DOHH2 (cell line): ENCODE data around the gene ERI3.

Source experiments
- H3F3A ChIP-seq: fragments of 200-600 bp; sonication (generic), shearing (Covaris generic); 2 replicates; pipeline ENCODE4 v1.6.0; 2016; ENCODE audit warnings: antibody characterized with exemption, mild to moderate bottlenecking; ENCODE audit not compliant: control insufficient read depth, insufficient read depth
- H3K27ac ChIP-seq: fragments of 200-600 bp; sonication (generic); 2 replicates; pipeline ENCODE4 v1.5.1; 2014; ENCODE audit warnings: low read depth, mild to moderate bottlenecking, low read length, moderate library complexity
- H3K27me3 ChIP-seq: fragments of 200-600 bp; sonication (generic); 2 replicates; pipeline ENCODE4 v1.6.1; 2014; ENCODE audit warnings: mild to moderate bottlenecking, low read length, mixed read lengths; ENCODE audit not compliant: control insufficient read depth
- H3K36me3 ChIP-seq: fragments of 200-600 bp; sonication (generic); 2 replicates; pipeline ENCODE4 v1.6.1; 2014; ENCODE audit warnings: mild to moderate bottlenecking, low read length, moderate library complexity, mixed read lengths; ENCODE audit not compliant: control insufficient read depth
- H3K4me1 ChIP-seq: fragments of 200-600 bp; sonication (generic); 2 replicates; pipeline ENCODE4 v1.6.1; 2014; ENCODE audit warnings: mild to moderate bottlenecking, low read length, mixed read lengths; ENCODE audit not compliant: control insufficient read depth
- H3K4me2 ChIP-seq: fragments of 200-600 bp; sonication (generic); 2 replicates; pipeline ENCODE4 v1.6.0; 2014; ENCODE audit warnings: mild to moderate bottlenecking, low read length, moderate library complexity
- H3K4me3 ChIP-seq: fragments of 200-600 bp; sonication (generic); 2 replicates; pipeline ENCODE4 v1.5.1; 2014; ENCODE audit warnings: mild to moderate bottlenecking, low read length, mixed read lengths
- H3K79me2 ChIP-seq: fragments of 200-600 bp; sonication (generic); 2 replicates; pipeline ENCODE4 v1.6.1; 2014; ENCODE audit warnings: mild to moderate bottlenecking, low read length, mixed read lengths; ENCODE audit not compliant: control insufficient read depth
- H3K9me2 ChIP-seq: fragments of 200-600 bp; sonication (generic); replicated peaks from 2 replicates; pipeline ENCODE4 v1.6.1; 2014; ENCODE audit warnings: mild to moderate bottlenecking, low read length, mixed read lengths; ENCODE audit not compliant: control insufficient read depth
- H3K9me3 ChIP-seq: fragments of 200-600 bp; sonication (generic); 2 replicates; pipeline ENCODE4 v1.6.1; 2014; ENCODE audit warnings: antibody characterized with exemption, low read length, mixed read lengths; ENCODE audit not compliant: control insufficient read depth, insufficient read depth
- H4K20me1 ChIP-seq: fragments of 200-600 bp; sonication (generic); 2 replicates; pipeline ENCODE4 v1.6.0; 2014; ENCODE audit warnings: low read depth, mild to moderate bottlenecking, antibody characterized with exemption, low read length, moderate library complexity; ENCODE audit not compliant: control insufficient read depth, insufficient read depth
- EZH2phosphoT487 ChIP-seq: fragments of 200-600 bp; sonication (generic); IDR thresholded peaks from 2 replicates; pipeline ENCODE4 v1.6.1; 2017; ENCODE audit warnings: borderline replicate concordance, mild to moderate bottlenecking, antibody characterized with exemption, low read length, moderate library complexity, mixed read lengths
- TF ChIP-seq, protein P1 (sequence below): fragments of 200-600 bp; sonication (generic); IDR thresholded peaks from one replicate; pipeline ENCODE4 v1.5.1; 2014; ENCODE audit warnings: antibody characterized with exemption, mild to moderate bottlenecking, low read depth, low read length; ENCODE audit not compliant: poor library complexity, severe bottlenecking

The ERI3 gene

GRCh38 chr1:44303532-44303931 lies 51.5 kb downstream of the ERI3 start:
- Histone ChIP-seq H3F3A (no peaks in the 10 kb centered on the region), H3K79me2 (no peaks in the 10 kb centered on the region), H3K27me3 (no peaks in the 10 kb centered on the region), H3K4me2 (no peak overlapping the region), H3K9me3 (no peaks in the 10 kb centered on the region), H3K9me2 (no peaks in the 10 kb centered on the region), H3K4me3 (no peak overlapping the region), H4K20me1 (no peaks in the 10 kb centered on the region), H3K36me3 (peaks cover 58% of the 10 kb centered on the region), H3K27ac (no peak overlapping the region), H3K4me1 (no peaks in the 10 kb centered on the region)
- TF ChIP-seq EZH2phosphoT487: no peak
- TF ChIP-seq, protein P1, sequence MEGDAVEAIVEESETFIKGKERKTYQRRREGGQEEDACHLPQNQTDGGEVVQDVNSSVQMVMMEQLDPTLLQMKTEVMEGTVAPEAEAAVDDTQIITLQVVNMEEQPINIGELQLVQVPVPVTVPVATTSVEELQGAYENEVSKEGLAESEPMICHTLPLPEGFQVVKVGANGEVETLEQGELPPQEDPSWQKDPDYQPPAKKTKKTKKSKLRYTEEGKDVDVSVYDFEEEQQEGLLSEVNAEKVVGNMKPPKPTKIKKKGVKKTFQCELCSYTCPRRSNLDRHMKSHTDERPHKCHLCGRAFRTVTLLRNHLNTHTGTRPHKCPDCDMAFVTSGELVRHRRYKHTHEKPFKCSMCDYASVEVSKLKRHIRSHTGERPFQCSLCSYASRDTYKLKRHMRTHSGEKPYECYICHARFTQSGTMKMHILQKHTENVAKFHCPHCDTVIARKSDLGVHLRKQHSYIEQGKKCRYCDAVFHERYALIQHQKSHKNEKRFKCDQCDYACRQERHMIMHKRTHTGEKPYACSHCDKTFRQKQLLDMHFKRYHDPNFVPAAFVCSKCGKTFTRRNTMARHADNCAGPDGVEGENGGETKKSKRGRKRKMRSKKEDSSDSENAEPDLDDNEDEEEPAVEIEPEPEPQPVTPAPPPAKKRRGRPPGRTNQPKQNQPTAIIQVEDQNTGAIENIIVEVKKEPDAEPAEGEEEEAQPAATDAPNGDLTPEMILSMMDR: no peak

DNA sequence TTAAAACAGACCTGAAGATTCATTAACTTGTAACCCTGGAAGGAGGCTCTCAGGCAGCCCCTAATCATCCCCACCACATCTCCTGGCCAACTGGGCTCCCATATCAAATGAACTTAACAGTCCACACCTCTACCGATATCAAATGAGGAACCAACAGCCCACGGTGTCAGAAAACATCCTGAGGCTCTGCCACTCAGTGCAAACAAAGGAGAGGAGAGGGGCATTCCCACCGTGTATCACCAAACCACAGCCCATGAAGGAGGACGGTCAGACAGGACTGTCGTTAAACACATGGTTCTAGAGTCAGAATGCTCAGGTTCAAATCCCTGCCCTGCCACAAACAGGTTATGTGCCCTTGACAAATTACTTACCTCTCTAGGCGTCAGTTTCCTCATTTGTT lies 52.5 kb downstream of the ERI3 start:
- no peaks in the 10 kb centered on the region for H3K9me2 ChIP-seq
- H3K9me3 ChIP-seq: no peaks in the 10 kb centered on the region
- H3K4me2 ChIP-seq: no peak overlapping the region
- TF ChIP-seq, protein P1: no peak
- no peak for TF ChIP-seq EZH2phosphoT487
- H3K27ac ChIP-seq: no peak overlapping the region
- H3F3A ChIP-seq: no peaks in the 10 kb centered on the region
- H3K4me1 ChIP-seq: no peaks in the 10 kb centered on the region
- peaks cover 55% of the 10 kb centered on the region for H3K36me3 ChIP-seq
- H3K79me2 ChIP-seq: no peaks in the 10 kb centered on the region
- no peaks in the 10 kb centered on the region for H3K27me3 ChIP-seq
- H3K4me3 ChIP-seq: no peak overlapping the region
- no peaks in the 10 kb centered on the region for H4K20me1 ChIP-seq

- H3K36me3 ChIP-seq: peaks cover 50% of the 10 kb centered on the region
- H3K4me1 ChIP-seq: no peaks in the 10 kb centered on the region
- no peaks in the 10 kb centered on the region for H4K20me1 ChIP-seq
- H3F3A ChIP-seq: no peaks in the 10 kb centered on the region
- H3K79me2 ChIP-seq: no peaks in the 10 kb centered on the region
- no peak for TF ChIP-seq EZH2phosphoT487
- TF ChIP-seq, protein P1: no peak
- no peaks in the 10 kb centered on the region for H3K9me2 ChIP-seq
- no peak overlapping the region for H3K27ac ChIP-seq
- no peaks in the 10 kb centered on the region for H3K9me3 ChIP-seq
- H3K4me3 ChIP-seq: no peak overlapping the region
- no peaks in the 10 kb centered on the region for H3K27me3 ChIP-seq
- no peak overlapping the region for H3K4me2 ChIP-seq
Observed at GRCh38 chr1:44301442-44301841, 53.6 kb downstream of the ERI3 start.

DNA sequence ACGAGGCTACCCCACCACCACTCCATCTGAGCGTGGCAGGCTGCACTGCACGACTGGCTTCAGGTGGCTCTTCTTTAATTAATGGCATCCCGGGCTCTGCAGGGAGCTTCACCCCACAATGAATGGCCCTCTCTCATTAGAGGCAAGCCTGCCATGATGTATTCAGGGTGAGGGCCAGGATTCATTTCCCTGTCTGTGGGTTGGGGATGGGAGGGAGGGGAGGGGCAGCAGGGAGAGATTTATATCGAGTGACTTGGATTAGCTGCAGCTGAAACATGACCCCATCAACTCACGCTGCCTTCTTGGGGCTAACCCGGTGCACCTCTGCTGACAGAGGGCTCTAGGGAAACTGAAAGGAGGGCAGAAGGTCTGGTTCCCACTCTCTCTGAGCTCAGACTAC lies 54.2 kb downstream of the ERI3 start:
- no peaks in the 10 kb centered on the region for H3K4me1 ChIP-seq
- no peak overlapping the region for H3K4me2 ChIP-seq
- H3K27me3 ChIP-seq: no peaks in the 10 kb centered on the region
- TF ChIP-seq, protein P1: no peak
- no peak for TF ChIP-seq EZH2phosphoT487
- no peaks in the 10 kb centered on the region for H3K79me2 ChIP-seq
- no peaks in the 10 kb centered on the region for H3K9me3 ChIP-seq
- H3K36me3 ChIP-seq: peaks cover 53% of the 10 kb centered on the region
- H3F3A ChIP-seq: no peaks in the 10 kb centered on the region
- no peak overlapping the region for H3K4me3 ChIP-seq
- H4K20me1 ChIP-seq: no peaks in the 10 kb centered on the region
- H3K9me2 ChIP-seq: no peaks in the 10 kb centered on the region
- no peak overlapping the region for H3K27ac ChIP-seq
